AG04449 (cell line): ENCODE data around the gene CASK.

Experiments
- CTCF ChIA-PET: fragments of 350-600 bp; formaldehyde crosslinking; extraction: SDS; loops from one replicate; lab custom pipeline; 2021; ENCODE audit warnings: antibody characterized with exemption; lab: Yijun Ruan, JAX
- POLR2A ChIA-PET: fragments of 400-600, 350-600 bp; formaldehyde crosslinking; extraction: SDS; loops from one replicate; lab custom pipeline; 2020; ENCODE audit warnings: antibody characterized with exemption, inconsistent platforms; lab: Yijun Ruan, JAX
- DNase-seq: peaks from one replicate; pipeline ENCODE4 v3.0.0-alpha.2; 2010; ENCODE audit warnings: low read depth, low spot score
- H3K4me3 ChIP-seq: 2 replicates; pipeline ENCODE4 v1.5.1; 2011; ENCODE audit warnings: low read depth, mild to moderate bottlenecking, control low read depth, low read length
- TF ChIP-seq, protein P1 (sequence below): IDR thresholded peaks from one replicate; pipeline ENCODE4 v1.5.1; 2011; ENCODE audit warnings: mild to moderate bottlenecking, moderate library complexity, low read length, control low read depth, inconsistent platforms; ENCODE audit not compliant: insufficient read depth; ENCODE audit errors: missing control alignments

The CASK gene

DNA sequence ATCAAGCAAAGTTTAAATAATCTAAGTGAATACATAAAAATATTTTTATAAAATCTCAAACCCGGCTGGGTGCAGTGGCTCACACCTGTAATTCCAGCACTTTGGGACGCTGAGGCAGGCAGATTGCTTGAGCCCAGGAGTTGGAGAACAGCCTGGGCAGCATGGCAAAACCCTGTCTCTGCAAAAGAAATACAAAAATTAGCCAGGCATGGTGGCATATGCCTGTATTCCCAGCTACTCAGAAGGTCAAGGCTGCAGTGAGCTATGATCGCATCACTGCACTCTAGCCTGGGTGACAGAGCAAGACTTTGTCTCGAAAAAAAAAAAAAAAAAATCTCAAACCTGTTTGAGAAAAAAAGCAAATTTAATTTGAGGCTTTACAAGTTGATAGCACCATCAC, 331.4 kb downstream of the CASK start:
- ChIA-PET CTCF (no interaction called here), POLR2A (no interaction called here)
- no peak overlapping the region for H3K4me3 ChIP-seq
- TF ChIP-seq, protein P1, sequence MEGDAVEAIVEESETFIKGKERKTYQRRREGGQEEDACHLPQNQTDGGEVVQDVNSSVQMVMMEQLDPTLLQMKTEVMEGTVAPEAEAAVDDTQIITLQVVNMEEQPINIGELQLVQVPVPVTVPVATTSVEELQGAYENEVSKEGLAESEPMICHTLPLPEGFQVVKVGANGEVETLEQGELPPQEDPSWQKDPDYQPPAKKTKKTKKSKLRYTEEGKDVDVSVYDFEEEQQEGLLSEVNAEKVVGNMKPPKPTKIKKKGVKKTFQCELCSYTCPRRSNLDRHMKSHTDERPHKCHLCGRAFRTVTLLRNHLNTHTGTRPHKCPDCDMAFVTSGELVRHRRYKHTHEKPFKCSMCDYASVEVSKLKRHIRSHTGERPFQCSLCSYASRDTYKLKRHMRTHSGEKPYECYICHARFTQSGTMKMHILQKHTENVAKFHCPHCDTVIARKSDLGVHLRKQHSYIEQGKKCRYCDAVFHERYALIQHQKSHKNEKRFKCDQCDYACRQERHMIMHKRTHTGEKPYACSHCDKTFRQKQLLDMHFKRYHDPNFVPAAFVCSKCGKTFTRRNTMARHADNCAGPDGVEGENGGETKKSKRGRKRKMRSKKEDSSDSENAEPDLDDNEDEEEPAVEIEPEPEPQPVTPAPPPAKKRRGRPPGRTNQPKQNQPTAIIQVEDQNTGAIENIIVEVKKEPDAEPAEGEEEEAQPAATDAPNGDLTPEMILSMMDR, result no peak
- DNase-seq, result no peak

GRCh38 chrX:41590641-41591040, 332.7 kb downstream of the CASK start:
- DNase-seq, result no peak
- TF ChIP-seq, protein P1, result no peak
- no peak overlapping the region for H3K4me3 ChIP-seq
- CTCF ChIA-PET, result no interaction called here
- POLR2A ChIA-PET, result no interaction called here

DNA sequence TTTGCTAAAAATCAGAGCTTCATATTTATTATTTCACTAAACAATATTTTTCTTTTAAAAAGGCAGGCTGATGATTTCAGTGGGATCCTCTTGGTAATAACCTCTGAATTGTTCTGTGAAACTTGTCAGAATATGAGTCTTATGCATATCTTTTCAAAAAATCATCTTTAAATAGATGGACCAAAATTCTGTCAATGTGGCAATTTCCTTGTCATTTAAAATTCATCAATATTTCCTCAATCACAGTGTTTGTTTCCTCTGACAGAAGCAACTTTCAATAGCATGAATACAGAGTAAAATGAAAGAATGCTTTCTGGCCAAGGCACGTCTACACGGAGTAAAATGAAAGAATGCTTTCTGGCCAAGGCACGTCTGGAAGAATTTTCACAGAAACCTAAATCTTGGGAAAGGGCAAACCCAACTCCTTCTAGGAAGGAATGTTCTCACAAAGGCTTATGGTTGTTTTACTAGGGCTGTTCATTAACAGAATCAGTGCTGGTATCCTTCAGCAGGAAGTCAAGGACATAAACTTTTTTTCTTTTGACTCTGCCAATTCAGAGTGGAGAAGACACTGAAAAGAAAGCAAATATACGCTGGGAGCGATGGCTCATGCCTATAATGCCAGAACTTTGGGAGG, 333.6 kb downstream of the CASK start:
- H3K4me3 ChIP-seq, result no peak overlapping the region
- DNase-seq, result no peak
- POLR2A ChIA-PET, result no interaction called here
- TF ChIP-seq, protein P1, result no peak
- CTCF ChIA-PET, result no interaction called here

- TF ChIP-seq, protein P1, result no peak
- CTCF ChIA-PET, result no interaction called here
- POLR2A ChIA-PET, result no interaction called here
- DNase-seq, result no peak
- no peak overlapping the region for H3K4me3 ChIP-seq
Observed at GRCh38 chrX:41588271-41588670, 335.1 kb downstream of the CASK start.

DNA sequence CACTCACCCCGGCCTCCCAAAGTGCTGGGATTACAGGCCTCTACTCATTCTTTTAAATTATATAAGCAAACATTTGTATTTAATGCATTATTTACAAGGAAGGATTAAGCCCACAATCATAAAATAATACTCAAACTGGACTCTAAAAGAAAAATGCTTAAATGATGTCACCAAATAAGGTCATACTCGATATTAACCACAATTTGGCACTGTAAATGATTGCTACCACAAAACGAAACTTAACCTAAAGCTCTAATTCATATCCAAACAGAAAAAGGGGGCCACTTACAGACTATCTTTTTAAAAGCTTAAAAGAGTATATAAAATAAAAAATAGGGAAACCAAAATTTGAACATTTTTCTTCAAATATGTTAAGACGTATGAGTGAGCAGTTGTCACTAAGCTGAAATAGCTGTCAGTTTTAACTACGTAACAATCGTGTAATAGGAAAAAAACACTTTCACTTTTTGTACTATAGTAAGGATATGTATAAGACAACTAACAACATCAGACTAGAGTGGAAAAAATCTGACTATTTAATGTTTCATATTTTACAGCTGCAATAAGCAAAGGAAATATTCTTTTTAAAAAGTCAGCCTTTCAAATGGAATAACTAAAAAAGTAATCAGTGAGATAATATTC, 342.8 kb downstream of the CASK start:
- H3K4me3 ChIP-seq, result no peak overlapping the region
- no peak for DNase-seq
- TF ChIP-seq, protein P1, result no peak
- ChIA-PET CTCF (no interaction called here), POLR2A (no interaction called here)

- POLR2A ChIA-PET, result interaction anchor here (0.6 kb wide), 1 partner anchor 215 kb away, joined by 3 read pairs; no protein-coding TSS in a partner anchor
- no peak for DNase-seq
- CTCF ChIA-PET, result no interaction called here
- TF ChIP-seq, protein P1, result no peak
- H3K4me3 ChIP-seq, result no peak overlapping the region
Observed at GRCh38 chrX:41563876-41564275, 359.5 kb downstream of the CASK start.
